Stimulated activated CD4-positive, alpha-beta T cell treated with anti-CD3 and anti-CD28 coated beads, Interleukin-15, amount 100 ng/mL, for 24 hours (primary cell): ENCODE data around the gene TBCEL.

Source experiments
- DNase-seq: peaks from one replicate; pipeline ENCODE4 v3.0.0-alpha.2; 2020

Gene TBCEL

GRCh38 chr11:121067026-121067425 lies 43.1 kb downstream of the TBCEL start:
- no peak for DNase-seq

- no peak for DNase-seq
Observed at GRCh38 chr11:121067453-121067852, 43.6 kb downstream of the TBCEL start.

DNA sequence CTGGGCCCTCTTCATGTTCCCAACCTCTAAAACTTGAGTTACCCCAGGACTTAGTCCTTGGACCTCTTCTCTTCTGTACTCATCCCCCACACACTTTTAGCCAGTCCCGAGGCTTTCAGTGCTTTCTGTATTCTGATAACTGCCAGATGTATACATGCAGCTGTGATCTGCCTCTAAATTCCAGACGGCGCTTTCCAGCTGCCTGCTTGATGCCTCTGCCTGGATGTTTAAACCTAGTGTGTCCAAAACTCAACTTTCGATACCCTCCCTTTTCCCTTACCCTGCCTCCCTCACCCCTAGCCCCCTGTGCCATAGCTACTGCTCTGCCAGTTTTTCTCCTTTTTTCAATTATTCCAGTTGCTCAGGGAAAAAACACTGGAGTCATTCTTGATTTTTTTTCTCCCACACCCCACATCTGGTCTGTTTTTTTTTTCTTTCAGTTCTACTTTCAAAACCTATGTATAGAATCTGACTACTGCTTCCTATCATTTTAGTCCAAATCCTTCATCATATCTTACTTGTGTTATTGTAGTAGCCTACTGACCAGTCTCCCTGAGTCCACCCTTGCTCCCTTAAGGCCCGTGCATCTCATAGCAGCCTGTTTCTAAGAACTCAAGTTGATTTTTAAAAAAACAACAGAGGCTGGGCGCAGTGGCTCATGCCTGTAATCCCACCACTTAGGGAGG lies 44.2 kb downstream of the TBCEL start:
- DNase-seq, result no peak

DNA sequence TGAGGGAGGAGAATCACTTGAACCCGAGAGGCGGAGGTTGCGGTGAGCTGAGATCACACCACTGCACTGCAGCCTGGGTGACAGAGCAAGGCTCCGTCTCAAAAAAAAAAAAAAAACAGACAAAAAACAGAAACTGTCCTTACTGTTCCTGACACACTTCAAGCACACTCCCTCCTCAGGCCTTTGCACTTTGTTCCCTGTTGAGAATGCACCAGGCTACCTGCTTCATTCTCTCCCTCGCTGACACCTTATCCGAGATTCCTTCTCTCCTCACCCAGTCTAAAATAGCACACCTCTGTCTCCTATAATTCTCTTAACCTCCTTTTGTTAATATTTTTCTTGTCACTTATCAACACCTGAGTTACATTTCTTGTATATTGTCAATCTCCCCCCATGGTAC lies 44.9 kb downstream of the TBCEL start:
- no peak for DNase-seq

- DNase-seq, result no peak
Observed at GRCh38 chr11:121070951-121071845, 47.3 kb downstream of the TBCEL start.

DNA sequence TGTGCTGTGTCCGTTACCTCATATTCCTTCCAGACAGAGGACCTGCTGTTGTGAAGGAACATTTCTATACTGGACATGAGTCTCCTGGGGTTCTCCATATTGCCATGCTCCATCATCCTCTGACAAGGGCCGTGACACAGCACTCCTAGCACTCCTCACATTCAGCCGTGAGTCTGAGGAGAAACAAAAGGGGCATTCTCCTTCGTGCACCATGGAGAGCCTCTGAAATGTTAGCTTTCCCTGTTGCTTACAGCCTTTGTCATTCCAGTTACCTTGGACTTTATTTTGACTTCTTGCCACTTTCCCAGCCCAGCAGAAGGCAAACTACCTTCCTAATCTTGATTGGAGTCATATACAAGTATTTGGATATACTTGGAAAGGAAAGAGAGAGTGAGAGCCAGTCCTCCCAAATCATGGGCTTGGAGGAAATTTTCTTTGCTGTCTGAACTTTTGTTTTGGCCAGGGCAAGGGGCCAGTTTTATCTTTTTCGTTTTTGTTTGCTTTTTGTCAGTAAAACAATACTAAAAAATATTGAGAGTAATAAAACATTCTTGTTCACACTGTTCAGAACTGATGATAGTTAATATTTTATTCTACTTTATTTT lies 48.0 kb downstream of the TBCEL start:
- DNase-seq, result no peak

DNA sequence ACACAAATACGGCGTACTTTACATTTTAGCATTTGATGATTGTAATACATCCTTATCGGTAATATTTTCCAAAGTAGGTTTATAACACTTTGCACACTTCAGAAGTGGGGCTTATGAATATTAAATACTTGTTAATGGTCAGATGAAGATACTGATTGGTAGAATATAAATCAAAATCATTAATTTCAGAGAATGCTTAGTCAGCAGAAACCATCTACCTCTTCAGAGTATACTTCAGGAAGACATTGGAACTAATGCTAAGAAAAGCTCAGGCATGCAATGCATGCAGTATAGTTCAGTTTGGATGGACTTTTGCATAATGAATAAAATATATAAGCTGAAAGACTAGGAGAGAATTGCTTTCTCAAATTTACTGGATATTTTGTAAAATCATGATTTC lies 57.4 kb downstream of the TBCEL start:
- no peak for DNase-seq

GRCh38 chr11:121082219-121082618 lies 58.3 kb downstream of the TBCEL start:
- DNase-seq, result no peak

DNA sequence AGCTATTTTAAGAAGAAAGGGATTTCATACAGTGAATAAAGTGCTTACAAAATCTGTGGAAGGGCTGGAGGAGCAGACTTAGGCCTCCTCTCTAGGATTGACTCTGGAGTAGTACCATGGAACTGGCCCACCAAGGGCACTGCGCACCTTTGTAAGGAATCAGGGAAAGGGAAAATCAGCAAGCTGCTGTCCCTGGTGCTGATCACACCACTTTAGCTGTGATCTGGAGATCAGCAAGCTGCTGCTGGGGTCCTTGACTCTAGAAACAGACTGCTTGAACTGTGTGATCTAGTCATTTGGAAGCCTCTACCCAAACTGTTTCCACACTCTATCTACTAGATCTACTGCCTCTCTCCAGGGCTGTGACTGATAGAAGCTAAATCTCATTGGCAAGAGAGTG lies 58.8 kb downstream of the TBCEL start:
- DNase-seq, result no peak

GRCh38 chr11:121086866-121087265 lies 63.0 kb downstream of the TBCEL start:
- no peak for DNase-seq

DNA sequence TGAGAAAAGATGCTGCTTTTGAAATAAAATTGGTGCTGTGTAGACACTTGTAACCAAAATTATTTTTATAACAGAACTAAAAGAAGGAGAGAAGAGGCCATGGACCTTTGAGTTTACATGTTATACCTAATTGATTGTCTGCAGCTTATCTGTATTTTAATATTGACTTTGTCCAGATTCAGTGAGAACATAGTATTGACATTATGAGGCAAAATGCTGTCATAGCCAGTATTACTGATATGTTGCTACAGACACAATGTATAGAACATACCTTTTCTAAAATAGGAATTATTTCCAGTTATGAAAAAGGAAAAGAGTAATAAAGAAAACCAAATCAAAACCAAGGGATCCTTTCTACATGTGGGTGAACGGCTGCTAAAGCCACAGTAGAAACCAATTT lies 65.7 kb downstream of the TBCEL start:
- DNase-seq, result no peak

GRCh38 chr11:121090145-121090721 lies 66.3 kb downstream of the TBCEL start:
- DNase-seq, result no peak

- DNase-seq, result no peak
Observed at GRCh38 chr11:121091492-121092152, 67.7 kb downstream of the TBCEL start.

DNA sequence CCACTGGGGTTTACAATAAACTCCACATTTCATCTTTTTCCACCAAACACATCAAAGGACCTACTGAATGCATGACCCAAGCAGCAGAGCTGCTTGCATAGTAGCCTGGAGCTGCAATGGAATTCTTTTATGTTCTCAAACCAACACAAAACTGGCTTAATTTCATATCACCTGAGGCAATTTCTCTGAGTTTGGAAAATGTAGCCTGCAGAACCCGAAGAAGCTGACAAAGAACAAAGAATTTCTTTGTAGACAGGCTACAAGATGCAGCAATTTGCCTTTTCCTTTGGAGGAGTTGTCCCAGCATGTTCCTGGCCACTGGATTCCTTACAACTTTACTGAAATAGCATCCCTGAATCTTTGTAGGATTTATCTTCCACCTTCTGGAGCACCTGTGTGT lies 71.7 kb downstream of the TBCEL start:
- DNase-seq, result no peak

- no peak for DNase-seq
Observed at GRCh38 chr11:121099364-121099763, 75.5 kb downstream of the TBCEL start.

- no peak for DNase-seq
Observed at GRCh38 chr11:121099885-121100284, 76.0 kb downstream of the TBCEL start.

GRCh38 chr11:121100943-121101342 lies 77.0 kb downstream of the TBCEL start, which contains the start of gene TECTA:
TECTA (plus strand) TSS chr11:121101243; CDS start chr11:121102666, 1,423 bp downstream.
- no peak for DNase-seq

DNA sequence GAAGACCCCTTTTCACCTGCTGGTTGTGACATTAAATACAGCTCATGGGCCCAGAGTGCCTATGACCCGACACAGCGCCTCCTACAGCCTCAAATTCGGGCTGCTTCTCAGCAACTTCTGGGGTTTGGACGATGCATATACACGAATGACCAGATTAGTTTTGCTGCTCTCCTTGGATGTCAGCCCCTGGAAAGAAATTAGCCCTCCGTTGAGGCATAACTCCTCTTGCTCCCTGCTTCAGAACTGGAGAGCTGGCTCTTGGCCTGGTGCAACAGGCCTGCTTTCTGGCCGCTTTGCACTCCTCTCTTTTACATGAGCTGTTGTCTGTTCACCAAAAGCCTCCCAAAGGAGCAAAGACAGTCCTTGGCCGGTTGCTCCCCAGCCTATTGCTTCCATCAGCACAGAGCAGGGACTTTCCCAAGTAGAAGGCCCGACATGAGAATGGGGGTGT lies 80.4 kb downstream of the TBCEL start:
- DNase-seq, result no peak

DNA sequence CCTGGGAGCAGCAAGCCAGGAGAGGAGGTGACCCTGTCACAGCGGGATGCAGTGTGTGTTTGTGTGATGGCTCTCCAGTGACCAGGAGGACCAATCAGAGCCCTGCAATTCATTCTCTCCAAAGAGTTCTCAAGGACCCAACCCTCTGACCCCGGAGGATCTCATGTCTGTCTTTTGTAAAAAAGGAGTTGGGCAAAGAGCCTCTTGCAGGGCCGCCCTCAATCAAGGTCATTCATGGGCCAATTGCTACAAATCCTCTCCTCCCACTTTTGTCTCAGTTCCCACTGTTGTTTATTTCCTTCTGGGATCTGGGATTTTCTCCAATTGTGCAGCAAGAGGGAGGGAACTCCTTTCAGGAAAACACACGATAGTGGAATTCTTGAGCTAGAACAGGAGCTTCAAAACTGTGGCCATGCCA lies 81.2 kb downstream of the TBCEL start:
- DNase-seq, result no peak

GRCh38 chr11:121105481-121106195 lies 81.7 kb downstream of the TBCEL start:
- DNase-seq, result no peak

DNA sequence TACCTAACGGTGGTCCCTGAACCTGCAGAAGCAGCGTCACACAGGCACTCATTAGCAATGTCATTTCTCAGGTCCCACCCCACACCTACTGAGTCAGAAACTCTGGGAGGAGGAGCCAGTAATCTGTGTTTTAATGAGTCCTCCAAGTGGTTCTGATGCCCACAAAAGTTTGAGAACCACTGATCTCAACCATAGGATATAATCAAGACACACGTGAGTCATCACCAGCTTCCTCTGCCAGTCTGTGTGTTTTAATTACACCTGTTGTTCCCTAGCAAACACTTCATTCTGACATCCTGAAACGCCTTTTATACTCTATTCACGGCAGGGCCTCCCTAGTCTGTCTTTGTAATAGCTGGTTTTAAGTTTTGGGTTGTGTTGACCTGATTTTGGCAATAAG lies 82.9 kb downstream of the TBCEL start:
- DNase-seq, result no peak

- no peak for DNase-seq
Observed at GRCh38 chr11:121108413-121108812, 84.5 kb downstream of the TBCEL start.
